Loucy (cell line): Measurements from ENCODE around the gene NUP214.

ENCODE experiments used
- CTCF ChIP-seq: fragments of 200-600 bp; sonication (generic); conservative IDR thresholded peaks from 2 replicates; pipeline ENCODE4 v1.5.1; 2014; ENCODE audit warnings: mild to moderate bottlenecking, antibody characterized with exemption, low read length
- EZH2phosphoT487 ChIP-seq: fragments of 200-600 bp; IDR thresholded peaks from 2 replicates; pipeline ENCODE4 v1.6.1; 2018; ENCODE audit warnings: antibody characterized with exemption, mild to moderate bottlenecking, moderate library complexity, borderline replicate concordance

- TF ChIP-seq CTCF (no peak), EZH2phosphoT487 (no peak)
Observed at GRCh38 chr9:131214286-131214856, 89.0 kb downstream of the NUP214 start.
